ENCODE results near the gene CEP350.

Gene CEP350

GRCh38 chr1:179954493-179955286 is at the start of gene CEP350:
Gene CEP350 (plus strand): TSS chr1:179954810. CDS start chr1:179986182, 31,372 bp downstream.
- DNase-seq (ENCODE audit: low read depth), result peak; percentile 99
- TF ChIP-seq CTCF (IDR thresholded peaks at IDR 0.05; ENCODE audit: low read depth, low read length, missing control alignments), result no peak
- in situ Hi-C loops (cut with HindIII; ENCODE audit: low sequenced_read_pairs), result no loop called here

GRCh38 chr1:179910934-179911333 is 43.7 kb upstream of the CEP350 start:
- in situ Hi-C loops (cut with HindIII; ENCODE audit: low sequenced_read_pairs), result no loop called here
- DNase-seq (ENCODE audit: low read depth), result no peak
- no peak for TF ChIP-seq CTCF (IDR thresholded peaks at IDR 0.05; ENCODE audit: low read depth, low read length, missing control alignments)
- no peak overlapping the region for H3K4me3 ChIP-seq (ENCODE audit: low read depth, low read length)

More at GRCh38 chr1:179954493-179955286, at the start of gene CEP350:
- peak within 1 kb of the TSS; percentile 91 for H3K4me3 ChIP-seq (ENCODE audit: low read depth, low read length)

GRCh38 chr1:179911812-179912211 is 42.8 kb upstream of the CEP350 start:
- no peak for DNase-seq (ENCODE audit: low read depth)
- H3K4me3 ChIP-seq (ENCODE audit: low read depth, low read length), result no peak overlapping the region
- no peak for TF ChIP-seq CTCF (IDR thresholded peaks at IDR 0.05; ENCODE audit: low read depth, low read length, missing control alignments)
- in situ Hi-C loops (cut with HindIII; ENCODE audit: low sequenced_read_pairs), result no loop called here

GRCh38 chr1:179917601-179918429 is 36.8 kb upstream of the CEP350 start:
- DNase-seq (ENCODE audit: low read depth), result no peak

GRCh38 chr1:179921472-179921871 is 33.1 kb upstream of the CEP350 start:
- H3K4me3 ChIP-seq (ENCODE audit: low read depth, low read length), result no peak overlapping the region
- in situ Hi-C loops (cut with HindIII; ENCODE audit: low sequenced_read_pairs), result no loop called here
- TF ChIP-seq CTCF (IDR thresholded peaks at IDR 0.05; ENCODE audit: low read depth, low read length, missing control alignments), result no peak
- no peak for DNase-seq (ENCODE audit: low read depth)

More at GRCh38 chr1:179917601-179918429, 36.8 kb upstream of the CEP350 start:
- no peak for TF ChIP-seq CTCF (IDR thresholded peaks at IDR 0.05; ENCODE audit: low read depth, low read length, missing control alignments)
- in situ Hi-C loops (cut with HindIII; ENCODE audit: low sequenced_read_pairs), result no loop called here
- no peak overlapping the region for H3K4me3 ChIP-seq (ENCODE audit: low read depth, low read length)

GRCh38 chr1:179921981-179922872 is 32.4 kb upstream of the CEP350 start:
- TF ChIP-seq CTCF (IDR thresholded peaks at IDR 0.05; ENCODE audit: low read depth, low read length, missing control alignments), result no peak
- in situ Hi-C loops (cut with HindIII; ENCODE audit: low sequenced_read_pairs), result no loop called here
- no peak for DNase-seq (ENCODE audit: low read depth)
- no peak overlapping the region for H3K4me3 ChIP-seq (ENCODE audit: low read depth, low read length)
